K562 (cell line): Measurements from ENCODE around the gene FGFRL1. TPM values are rescaled to one million over a fixed set of nuclear protein-coding genes. Genes with fewer than 3 reads are reported as not detected.

Experiments used
- ATAC-seq: fragments of 200-7000 bp; cut with Tn5 transposase; 3 replicates; pipeline ENCODE4 v1.9.1; 2020; ENCODE audit warnings: moderate library complexity
- BruUV-seq: library from RNA; stranded (reverse); fragments of 400-500 nt; replicated peaks from 2 replicates; lab custom pipeline; 2021; lab: Mats Ljungman, UMichigan
- CTCF ChIA-PET: fragments of 300-600 bp; formaldehyde crosslinking; extraction: SDS; loops from one replicate; lab custom pipeline; 2021; ENCODE audit warnings: low intra/inter-chr PET ratio; lab: Yijun Ruan, JAX
- POLR2A ChIA-PET: fragments of 300-600, 350-650 bp; sonication (Branson Sonifier 250); formaldehyde crosslinking; extraction: SDS; loops from one replicate; lab custom pipeline; 2021; ENCODE audit warnings: antibody characterized with exemption, inconsistent platforms; lab: Yijun Ruan, JAX
- DNase-seq, 4 experiments: peaks; one replicate each; pipeline versions ENCODE4 v3.0.0 to v3.0.0-alpha.2; 2011 to 2018; ENCODE audit warnings: low spot score in 3 of 4, mixed read lengths in 3 of 4; ENCODE audit errors: extremely low read depth in 1 of 4
- FAIRE-seq: peaks from 2 replicates; lab custom pipeline; 2011; peaks lifted over from hg19 to GRCh38; lab: Jason Lieb, UNC
- H2AFZ ChIP-seq: 2 replicates; pipeline ENCODE4 v1.6.0; 2011; ENCODE audit warnings: low read depth, low read length, control low read depth, inconsistent platforms
- H3K27ac ChIP-seq: fragments of 200-600 bp; 3 replicates; pipeline ENCODE4 v1.8.0; 2011; ENCODE audit warnings: low read depth, mild to moderate bottlenecking, control low read depth, inconsistent platforms, low read length, moderate library complexity, mixed read lengths; ENCODE audit errors: extremely low read depth
- H3K27me3 ChIP-seq, 2 experiments: fragments of 300-600 bp in 1 of 2; 2 replicates in 1 of 2; 3 replicates in 1 of 2; pipeline versions ENCODE4 v1.6.0 to v1.8.0; 2011; ENCODE audit warnings: inconsistent platforms in 2 of 2, low read length in 2 of 2, mild to moderate bottlenecking in 1 of 2, mixed read lengths in 1 of 2, moderate library complexity in 1 of 2; ENCODE audit not compliant: control insufficient read depth in 2 of 2, insufficient read depth in 2 of 2
- H3K36me3 ChIP-seq: fragments of 300-600 bp; 3 replicates; pipeline ENCODE4 v1.8.0; 2011; ENCODE audit warnings: mild to moderate bottlenecking, low read length, inconsistent platforms; ENCODE audit not compliant: control insufficient read depth, insufficient read depth
- H3K4me1 ChIP-seq, 2 experiments: fragments of 200-600 bp in 1 of 2; replicated peaks in 1 of 2; 2 replicates in 1 of 2; 3 replicates in 1 of 2; pipeline versions ENCODE4 v1.5.1 to v1.8.0; 2011; ENCODE audit warnings: inconsistent platforms in 2 of 2, low read length in 2 of 2, mild to moderate bottlenecking in 1 of 2, mixed read lengths in 1 of 2, moderate library complexity in 1 of 2; ENCODE audit not compliant: control insufficient read depth in 2 of 2, insufficient read depth in 2 of 2
- H3K4me2 ChIP-seq: 2 replicates; pipeline ENCODE4 v1.6.1; 2011; ENCODE audit warnings: low read length, control low read depth, inconsistent platforms, mixed read lengths; ENCODE audit not compliant: insufficient read depth
- H3K4me3 ChIP-seq: fragments of 200-600 bp; sonication (generic), shearing (Covaris generic); 2 replicates; pipeline ENCODE4 v1.5.1; 2016; ENCODE audit warnings: control low read depth, inconsistent platforms
- H3K79me2 ChIP-seq: fragments of 200-600 bp; 3 replicates; pipeline ENCODE4 v1.8.0; 2011; ENCODE audit warnings: low read length, inconsistent platforms; ENCODE audit not compliant: control insufficient read depth, insufficient read depth
- H3K9ac ChIP-seq, 2 experiments: 2 replicates each; pipeline versions ENCODE4 v1.6.0 to v1.6.1; 2011; ENCODE audit warnings: low read depth in 2 of 2, low read length in 2 of 2, control low read depth in 1 of 2, inconsistent platforms in 1 of 2, mild to moderate bottlenecking in 1 of 2, mixed read lengths in 1 of 2; ENCODE audit not compliant: insufficient read depth in 1 of 2
- H3K9me1 ChIP-seq: one replicate; pipeline ENCODE4 v1.6.0; 2011; ENCODE audit warnings: inconsistent platforms, mild to moderate bottlenecking, low read length, moderate library complexity; ENCODE audit not compliant: control insufficient read depth, insufficient read depth
- H3K9me3 ChIP-seq: replicated peaks from 2 replicates; pipeline ENCODE4 v1.5.1; 2011; ENCODE audit warnings: low read depth, low read length, inconsistent platforms; ENCODE audit not compliant: control insufficient read depth, insufficient read depth
- H4K20me1 ChIP-seq: replicated peaks from 2 replicates; pipeline ENCODE4 v1.6.1; 2011; ENCODE audit warnings: low read length, inconsistent platforms, mixed read lengths; ENCODE audit not compliant: control insufficient read depth, insufficient read depth
- ATF1 ChIP-seq, 2 experiments: fragments of 450-650 bp in 1 of 2; IDR thresholded peaks; 2 replicates each; pipeline ENCODE4 v1.6.1; 2016; ENCODE audit warnings: missing compliant biosample characterization in 1 of 2, missing genetic modification characterization in 1 of 2
- BHLHE40 ChIP-seq: IDR thresholded peaks from 2 replicates; pipeline ENCODE4 v1.6.1; 2011; ENCODE audit warnings: low read length, improper control_type of control experiment
- CCNT2 ChIP-seq: IDR thresholded peaks from 2 replicates; pipeline ENCODE4 v1.6.1; 2011; ENCODE audit warnings: borderline replicate concordance, low read depth, mild to moderate bottlenecking, moderate library complexity, mixed read lengths, low read length; ENCODE audit not compliant: insufficient read length; ENCODE audit errors: extremely low read depth
- EGR1 ChIP-seq: fragments of 450-650 bp; conservative IDR thresholded peaks from 2 replicates; pipeline ENCODE4 v1.6.1; 2017; ENCODE audit warnings: mild to moderate bottlenecking
- KLF1 ChIP-seq: fragments of 450-650 bp; IDR thresholded peaks from 2 replicates; pipeline ENCODE4 v1.6.1; 2016; ENCODE audit warnings: missing genetic modification characterization, missing compliant biosample characterization
- L3MBTL2 ChIP-seq: fragments of 450-650 bp; IDR thresholded peaks from 2 replicates; pipeline ENCODE4 v1.6.1; 2016; ENCODE audit warnings: mild to moderate bottlenecking, moderate library complexity
- MEIS2 ChIP-seq: fragments of 450-650 bp; IDR thresholded peaks from 2 replicates; pipeline ENCODE4 v1.6.1; 2014; ENCODE audit warnings: mild to moderate bottlenecking; ENCODE audit not compliant: partially characterized antibody
- NR4A1 ChIP-seq, 2 experiments: fragments of 250-450 bp in 1 of 2; fragments of 450-650 bp in 1 of 2; sonication (Bioruptor Pico) in 1 of 2; IDR thresholded peaks; 2 replicates each; pipeline versions ENCODE4 v1.4.0 to v1.6.1; 2016 to 2020; ENCODE audit warnings: mild to moderate bottlenecking in 2 of 2, missing compliant biosample characterization in 1 of 2, missing genetic modification characterization in 1 of 2, moderate library complexity in 1 of 2
- PKNOX1 ChIP-seq: fragments of 450-650 bp; IDR thresholded peaks from 2 replicates; pipeline ENCODE4 v1.6.1; 2016
- RB1 ChIP-seq: fragments of 450-650 bp; IDR thresholded peaks from 2 replicates; pipeline ENCODE4 v1.6.1; 2017; ENCODE audit warnings: low read depth, mild to moderate bottlenecking
- RBFOX2 ChIP-seq: fragments of 200-400 bp; formaldehyde crosslinking; IDR thresholded peaks from 2 replicates; pipeline ENCODE4 v1.6.1; 2017; ENCODE audit warnings: low read depth, mild to moderate bottlenecking, low read length, moderate library complexity
- RFX1 ChIP-seq: fragments of 450-650 bp; IDR thresholded peaks from 2 replicates; pipeline ENCODE4 v1.6.1; 2016; ENCODE audit warnings: mild to moderate bottlenecking, moderate library complexity
- SOX6 ChIP-seq: fragments of 450-650 bp; IDR thresholded peaks from 2 replicates; pipeline ENCODE4 v1.6.1; 2014; ENCODE audit warnings: mild to moderate bottlenecking
- SRSF3 ChIP-seq: fragments of 200-400 bp; formaldehyde crosslinking; IDR thresholded peaks from 2 replicates; pipeline ENCODE4 v1.6.1; 2016; ENCODE audit warnings: mild to moderate bottlenecking, low read length, moderate library complexity; ENCODE audit not compliant: insufficient read depth
- TEAD1 ChIP-seq, 2 experiments: fragments of 450-650 bp in 1 of 2; sonication (generic) in 1 of 2; formaldehyde crosslinking; IDR thresholded peaks; 2 replicates each; pipeline versions ENCODE4 v1.4.0 to v1.8.0; 2020 to 2022; ENCODE audit warnings: mild to moderate bottlenecking in 2 of 2, missing genetic modification reagents in 1 of 2
- THAP12 ChIP-seq: fragments of 250-450 bp; sonication (Bioruptor Pico); IDR thresholded peaks from 2 replicates; pipeline ENCODE4 v1.9.0; 2021; ENCODE audit warnings: mild to moderate bottlenecking, inconsistent platforms
- whole genome bisulfite sequencing: fragments of 100-300 bp; shearing (Covaris generic); methylation state at CpG from one replicate; pipeline ENCODE4 v1.1.6; 2016; ENCODE audit warnings: low coverage, mixed read lengths; ENCODE audit not compliant: insufficient coverage; ENCODE audit errors: missing lambda C conversion rate; 5-methylcytosine and 5-hydroxymethylcytosine counted together
- in situ Hi-C: fragments of 300-500 bp; cut with MboI; formaldehyde crosslinking; loops from 4 replicates; pipeline ENCODE4 v1.15.0; 2018; ENCODE audit warnings: inconsistent platforms, mixed read lengths
- intact Hi-C: fragments of 100-400 bp; cut with micrococcal nuclease; formaldehyde crosslinking; loops from 2 replicates; pipeline ENCODE4 v1.14.2; 2022
- polyA plus RNA-seq, 8 experiments: library from polyadenylated mRNA; depleted of rRNA in 4 of 8; stranded (reverse) in 5 of 8; unstranded in 3 of 8; fragments of >200 nt; fragmentation: Nextera tagmentation in 2 of 8; fragmentation: Illumina TruSeq in 1 of 8; extraction: Ambion mirVana in 2 of 8; extraction: Trizol in 1 of 8; gene quantifications; 2 replicates each; pipeline versions ENCODE4 v1.2.1 to v1.2.3, GENCODE V29; 2011 to 2014; ENCODE audit warnings: inconsistent platforms in 1 of 8, missing spikeins in 1 of 8
- total RNA-seq, 7 experiments: library from RNA; depleted of rRNA in 6 of 7; stranded (reverse); fragments of >200 nt in 6 of 7; fragmentation: Illumina TruSeq in 2 of 7; extraction: Trizol in 2 of 7; gene quantifications; 2 replicates each; pipeline versions ENCODE4 v1.2.1 to v1.2.3, GENCODE V29; 2011 to 2021; ENCODE audit warnings: low replicate concordance in 1 of 7
- TF ChIP-seq, protein P1 (sequence below): sonication (generic); formaldehyde crosslinking; IDR thresholded peaks from 2 replicates; pipeline ENCODE4 v1.8.0; 2022; ENCODE audit warnings: missing genetic modification reagents, mild to moderate bottlenecking, moderate library complexity, borderline replicate concordance

The FGFRL1 gene
- total and polyA plus RNA-seq, 9 of the 15 experiments (the other 6 are each of a cell fraction or from before 2014, with no cell fraction given): 0.34 to 49.9 (median 14.6) TPM

GRCh38 chr4:1041147-1041935 lies 29.9 kb downstream of the FGFRL1 start:
- peaks cover 50 to 88% of the 10 kb centered on the region in 2 experiments for H3K4me1 ChIP-seq
- TF ChIP-seq KLF1 (tag) (peak; percentile 98), NR4A1 (CRISPR knock-in tag; IDR thresholded peaks at IDR 0.05) (no peak), NR4A1 (tag; IDR thresholded peaks at IDR 0.05) (no peak; the same call in 1 of the 2 replicates), BHLHE40 (0 out of 2 replicates have a peak, but pooled peaks have one; percentile 8), RBFOX2 (peak; percentile 48; the same call in 1 of the 2 replicates), CCNT2 (no peak), MEIS2 (no peak), ATF1 (CRISPR knock-in tag; IDR thresholded peaks at IDR 0.05) (no peak), ATF1 (tag; IDR thresholded peaks at IDR 0.05) (peak; percentile 39; the same call in 1 of the 2 replicates), TEAD1 (CRISPR knock-in tag; IDR thresholded peaks at IDR 0.05) (peak in 1 of 2 experiments; percentile 84; a peak in 1 of 4 replicates), PKNOX1 (peak; percentile 37; the same call in 1 of the 2 replicates), THAP12 (CRISPR knock-in tag) (no peak), SOX6 (peak; percentile 55), EGR1 (no peak), SRSF3 (no peak), RFX1 (no peak), L3MBTL2 (peak; percentile 86), RB1 (peak; percentile 43; the same call in 1 of the 2 replicates)
- TF ChIP-seq, protein P1, sequence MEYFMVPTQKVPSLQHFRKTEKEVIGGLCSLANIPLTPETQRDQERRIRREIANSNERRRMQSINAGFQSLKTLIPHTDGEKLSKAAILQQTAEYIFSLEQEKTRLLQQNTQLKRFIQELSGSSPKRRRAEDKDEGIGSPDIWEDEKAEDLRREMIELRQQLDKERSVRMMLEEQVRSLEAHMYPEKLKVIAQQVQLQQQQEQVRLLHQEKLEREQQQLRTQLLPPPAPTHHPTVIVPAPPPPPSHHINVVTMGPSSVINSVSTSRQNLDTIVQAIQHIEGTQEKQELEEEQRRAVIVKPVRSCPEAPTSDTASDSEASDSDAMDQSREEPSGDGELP (CRISPR knock-in tag): peak; percentile 51; the same call in 1 of the 2 replicates

More at GRCh38 chr4:1041147-1041935, 29.9 kb downstream of the FGFRL1 start:
- BruUV-seq: no TSS peak
- in situ Hi-C loops (no loop called here), intact Hi-C loops (loop anchor here (10.0 kb wide), 1 partner anchor 47 kb away; the partner anchor contains the start of gene SLC26A1)
- Histone ChIP-seq H3K27ac (peak overlapping the region; percentile 68), H3K27me3 (no peaks in the 10 kb centered on the region), H3K4me3 (no peak overlapping the region), H4K20me1 (no peaks in the 10 kb centered on the region), H3K9me1 (no peaks in the 10 kb centered on the region), H2AFZ (peak overlapping the region; percentile 92), H3K79me2 (no peaks in the 10 kb centered on the region), H3K4me2 (peak overlapping the region; percentile 61), H3K9ac (peak overlapping the region; percentile 30 to 90), H3K36me3 (no peaks in the 10 kb centered on the region), H3K9me3 (no peaks in the 10 kb centered on the region)
- CTCF ChIA-PET: no interaction called here
- ATAC-seq (peak; percentile 56), DNase-seq (peak; percentile 72 to 84 (median 78)), FAIRE-seq (peak; percentile 92)
- 41% methylated on average over 28 of the region's 36 CpGs for WGBS
- POLR2A ChIA-PET: no interaction called here
